HL-60 (cell line): ENCODE measurements around the gene DDX28.
A peak's percentile ranks its signal among the peaks of the same experiment; 100 is the strongest.

Experiments used
- DNase-seq, 2 experiments: peaks; one replicate each; pipeline ENCODE4 v3.0.0-alpha.2; 2010 to 2020; ENCODE audit warnings: low read depth in 1 of 2, low spot score in 1 of 2
- H3K27ac ChIP-seq: fragments of 250-450 bp; sonication (Bioruptor Pico); replicated peaks from 2 replicates; pipeline ENCODE4 v1.5.1; 2020; ENCODE audit warnings: mild to moderate bottlenecking, moderate library complexity
- H3K27me3 ChIP-seq: fragments of 250-450 bp; sonication (Bioruptor Pico); 2 replicates; pipeline ENCODE4 v1.5.1; 2021; ENCODE audit warnings: mild to moderate bottlenecking, moderate library complexity; ENCODE audit not compliant: insufficient read depth, poor library complexity, severe bottlenecking
- H3K4me3 ChIP-seq: replicated peaks from 2 replicates; pipeline ENCODE4 v1.5.1; 2011; ENCODE audit warnings: mild to moderate bottlenecking, control low read depth, low read length; ENCODE audit not compliant: insufficient read depth
- GABPA ChIP-seq: IDR thresholded peaks from 2 replicates; pipeline ENCODE4 v1.6.1; 2012; ENCODE audit warnings: low read depth
- POLR2AphosphoS5 ChIP-seq: IDR thresholded peaks from 2 replicates; pipeline ENCODE4 v1.6.1; 2012; ENCODE audit warnings: low read depth
- SPI1 ChIP-seq: IDR thresholded peaks from 2 replicates; pipeline ENCODE4 v1.6.1; 2012; ENCODE audit warnings: low read depth, mild to moderate bottlenecking, borderline replicate concordance
- TF ChIP-seq, protein P1 (sequence below): IDR thresholded peaks from 2 replicates; pipeline ENCODE4 v1.6.1; 2012; ENCODE audit warnings: low read depth; ENCODE audit not compliant: insufficient replicate concordance
- TF ChIP-seq, protein P2 (sequence below): IDR thresholded peaks from one replicate; pipeline ENCODE4 v1.5.1; 2011; ENCODE audit warnings: low read length, control low read depth, inconsistent platforms; ENCODE audit not compliant: insufficient read depth

Gene DDX28

GRCh38 chr16:68062910-68063393 lies 39.9 kb upstream of the DDX28 start:
- no peak for TF ChIP-seq SPI1
- TF ChIP-seq, protein P1, sequence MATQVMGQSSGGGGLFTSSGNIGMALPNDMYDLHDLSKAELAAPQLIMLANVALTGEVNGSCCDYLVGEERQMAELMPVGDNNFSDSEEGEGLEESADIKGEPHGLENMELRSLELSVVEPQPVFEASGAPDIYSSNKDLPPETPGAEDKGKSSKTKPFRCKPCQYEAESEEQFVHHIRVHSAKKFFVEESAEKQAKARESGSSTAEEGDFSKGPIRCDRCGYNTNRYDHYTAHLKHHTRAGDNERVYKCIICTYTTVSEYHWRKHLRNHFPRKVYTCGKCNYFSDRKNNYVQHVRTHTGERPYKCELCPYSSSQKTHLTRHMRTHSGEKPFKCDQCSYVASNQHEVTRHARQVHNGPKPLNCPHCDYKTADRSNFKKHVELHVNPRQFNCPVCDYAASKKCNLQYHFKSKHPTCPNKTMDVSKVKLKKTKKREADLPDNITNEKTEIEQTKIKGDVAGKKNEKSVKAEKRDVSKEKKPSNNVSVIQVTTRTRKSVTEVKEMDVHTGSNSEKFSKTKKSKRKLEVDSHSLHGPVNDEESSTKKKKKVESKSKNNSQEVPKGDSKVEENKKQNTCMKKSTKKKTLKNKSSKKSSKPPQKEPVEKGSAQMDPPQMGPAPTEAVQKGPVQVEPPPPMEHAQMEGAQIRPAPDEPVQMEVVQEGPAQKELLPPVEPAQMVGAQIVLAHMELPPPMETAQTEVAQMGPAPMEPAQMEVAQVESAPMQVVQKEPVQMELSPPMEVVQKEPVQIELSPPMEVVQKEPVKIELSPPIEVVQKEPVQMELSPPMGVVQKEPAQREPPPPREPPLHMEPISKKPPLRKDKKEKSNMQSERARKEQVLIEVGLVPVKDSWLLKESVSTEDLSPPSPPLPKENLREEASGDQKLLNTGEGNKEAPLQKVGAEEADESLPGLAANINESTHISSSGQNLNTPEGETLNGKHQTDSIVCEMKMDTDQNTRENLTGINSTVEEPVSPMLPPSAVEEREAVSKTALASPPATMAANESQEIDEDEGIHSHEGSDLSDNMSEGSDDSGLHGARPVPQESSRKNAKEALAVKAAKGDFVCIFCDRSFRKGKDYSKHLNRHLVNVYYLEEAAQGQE: no peak
- no peak for TF ChIP-seq GABPA
- TF ChIP-seq, protein P2, sequence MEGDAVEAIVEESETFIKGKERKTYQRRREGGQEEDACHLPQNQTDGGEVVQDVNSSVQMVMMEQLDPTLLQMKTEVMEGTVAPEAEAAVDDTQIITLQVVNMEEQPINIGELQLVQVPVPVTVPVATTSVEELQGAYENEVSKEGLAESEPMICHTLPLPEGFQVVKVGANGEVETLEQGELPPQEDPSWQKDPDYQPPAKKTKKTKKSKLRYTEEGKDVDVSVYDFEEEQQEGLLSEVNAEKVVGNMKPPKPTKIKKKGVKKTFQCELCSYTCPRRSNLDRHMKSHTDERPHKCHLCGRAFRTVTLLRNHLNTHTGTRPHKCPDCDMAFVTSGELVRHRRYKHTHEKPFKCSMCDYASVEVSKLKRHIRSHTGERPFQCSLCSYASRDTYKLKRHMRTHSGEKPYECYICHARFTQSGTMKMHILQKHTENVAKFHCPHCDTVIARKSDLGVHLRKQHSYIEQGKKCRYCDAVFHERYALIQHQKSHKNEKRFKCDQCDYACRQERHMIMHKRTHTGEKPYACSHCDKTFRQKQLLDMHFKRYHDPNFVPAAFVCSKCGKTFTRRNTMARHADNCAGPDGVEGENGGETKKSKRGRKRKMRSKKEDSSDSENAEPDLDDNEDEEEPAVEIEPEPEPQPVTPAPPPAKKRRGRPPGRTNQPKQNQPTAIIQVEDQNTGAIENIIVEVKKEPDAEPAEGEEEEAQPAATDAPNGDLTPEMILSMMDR: no peak
- TF ChIP-seq POLR2AphosphoS5: no peak
- no peak for DNase-seq
- H3K27ac ChIP-seq: peak overlapping the region; percentile 66
- no peak overlapping the region for H3K4me3 ChIP-seq
- H3K27me3 ChIP-seq: no peaks in the 10 kb centered on the region

GRCh38 chr16:68061396-68061795 lies 38.4 kb upstream of the DDX28 start:
- 0 out of 2 replicates have a peak overlapping the region, but pooled peaks have one; percentile 18 for H3K27ac ChIP-seq
- H3K27me3 ChIP-seq: no peaks in the 10 kb centered on the region
- TF ChIP-seq, protein P2: no peak
- TF ChIP-seq SPI1: peak; percentile 14; the same call in 1 of the 2 replicates
- DNase-seq: no peak
- H3K4me3 ChIP-seq: no peak overlapping the region

DNA sequence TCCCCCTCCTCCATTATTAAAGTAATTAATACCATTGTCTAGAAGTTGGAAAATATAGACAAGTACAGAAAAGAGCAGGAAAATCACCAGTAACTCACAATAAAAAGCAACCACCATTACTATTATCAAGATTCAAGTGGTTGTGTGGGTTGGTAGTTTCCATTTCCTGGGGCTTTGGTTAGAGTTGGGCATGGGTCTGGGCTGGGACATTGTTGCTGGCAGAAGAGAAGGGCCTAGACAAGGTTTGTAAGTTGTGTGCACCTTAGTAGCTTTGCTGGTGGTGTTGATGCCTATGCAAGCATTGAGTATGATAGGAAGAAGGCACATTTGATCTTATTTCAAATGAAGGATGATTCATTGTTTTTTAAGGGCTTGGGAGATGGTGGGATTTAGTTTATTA lies 36.8 kb upstream of the DDX28 start:
- no peak for TF ChIP-seq SPI1
- no peak for TF ChIP-seq POLR2AphosphoS5
- TF ChIP-seq, protein P2: no peak
- no peak overlapping the region for H3K4me3 ChIP-seq
- no peak overlapping the region for H3K27ac ChIP-seq
- no peaks in the 10 kb centered on the region for H3K27me3 ChIP-seq
- DNase-seq: no peak

GRCh38 chr16:68055395-68055794 lies 32.4 kb upstream of the DDX28 start:
- TF ChIP-seq, protein P2: no peak
- no peak for TF ChIP-seq SPI1
- TF ChIP-seq GABPA: no peak
- TF ChIP-seq, protein P1: no peak
- no peak for TF ChIP-seq POLR2AphosphoS5
- H3K4me3 ChIP-seq: no peak overlapping the region
- no peaks in the 10 kb centered on the region for H3K27me3 ChIP-seq
- DNase-seq: no peak
- no peak overlapping the region for H3K27ac ChIP-seq
